Astrocyte of the spinal cord (primary cell): ENCODE data around the gene FAM170B.

Experiments used
- DNase-seq: peaks from one replicate; pipeline ENCODE4 v3.0.0; 2011; ENCODE audit warnings: low read depth, low spot score
- H3K4me3 ChIP-seq: 2 replicates; pipeline ENCODE4 v1.5.1; 2011; ENCODE audit warnings: low read depth, mild to moderate bottlenecking, low read length, moderate library complexity
- CTCF ChIP-seq: IDR thresholded peaks from 2 replicates; pipeline ENCODE4 v1.5.1; 2012; ENCODE audit warnings: low read depth, mild to moderate bottlenecking, low read length, inconsistent platforms
- in situ Hi-C: cut with HindIII; loops from 2 replicates; pipeline ENCODE4 v1.10.0; 2017; ENCODE audit warnings: low sequenced_read_pairs

FAM170B gene

GRCh38 chr10:49099046-49099445 is 34.8 kb downstream of the FAM170B start:
- DNase-seq: no peak
- TF ChIP-seq CTCF: no peak
- no peak overlapping the region for H3K4me3 ChIP-seq
- in situ Hi-C loops: no loop called here

- H3K4me3 ChIP-seq: no peak overlapping the region
- no peak for TF ChIP-seq CTCF
- no peak for DNase-seq
- in situ Hi-C loops: no loop called here
Observed at GRCh38 chr10:49096890-49097445, 36.9 kb downstream of the FAM170B start.

GRCh38 chr10:49094646-49095045 is 39.2 kb downstream of the FAM170B start:
- no peak for DNase-seq

GRCh38 chr10:49093922-49094321 is 39.9 kb downstream of the FAM170B start:
- in situ Hi-C loops: no loop called here
- TF ChIP-seq CTCF: no peak
- H3K4me3 ChIP-seq: no peak overlapping the region
- DNase-seq: no peak

More at GRCh38 chr10:49094646-49095045, 39.2 kb downstream of the FAM170B start:
- H3K4me3 ChIP-seq: no peak overlapping the region
- TF ChIP-seq CTCF: no peak
- in situ Hi-C loops: no loop called here

GRCh38 chr10:49092477-49092876 is 41.3 kb downstream of the FAM170B start:
- in situ Hi-C loops: no loop called here
- no peak for TF ChIP-seq CTCF
- no peak for DNase-seq
- no peak overlapping the region for H3K4me3 ChIP-seq

GRCh38 chr10:49091450-49092210 is 42.2 kb downstream of the FAM170B start:
- in situ Hi-C loops: no loop called here

More at GRCh38 chr10:49091450-49092210, 42.2 kb downstream of the FAM170B start:
- no peak overlapping the region for H3K4me3 ChIP-seq
- TF ChIP-seq CTCF: no peak
- DNase-seq: no peak
